ENCODE results near the gene ANAPC2.

The ANAPC2 gene

DNA sequence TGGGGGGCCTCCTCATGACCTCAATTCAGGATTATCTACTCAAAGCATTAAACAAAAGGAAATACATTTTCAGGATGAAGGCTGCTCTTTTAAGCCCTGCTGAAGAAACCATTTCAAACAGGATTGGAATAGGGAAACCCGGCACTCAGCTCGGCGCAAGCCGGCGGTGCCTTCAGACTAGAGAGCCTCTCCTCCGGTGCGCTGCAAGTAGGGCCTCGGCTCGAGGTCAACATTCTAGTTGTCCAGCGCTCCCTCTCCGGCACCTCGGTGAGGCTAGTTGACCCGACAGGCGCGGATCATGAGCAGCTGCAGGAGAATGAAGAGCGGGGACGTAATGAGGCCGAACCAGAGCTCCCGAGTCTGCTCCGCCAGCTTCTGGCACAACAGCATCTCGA lies 16.4 kb upstream of the ANAPC2 start:
- Histone ChIP-seq H3K4me1 (ENCODE audit: control insufficient read depth in 1 of 2, insufficient read depth in 1 of 2, low read depth in 1 of 2, low read length in 1 of 2) (peaks cover 43 to 47% of the 10 kb centered on the region in 2 experiments), H3K4me3 (ENCODE audit: low read depth in 1 of 2, low read length in 1 of 2) (peak overlapping the region; percentile 94 to 99), H3K27ac (peak overlapping the region; percentile 88), H3K36me3 (no peaks in the 10 kb centered on the region), H3K27me3 (peaks cover 3% of the 10 kb centered on the region), H3K9me3 (no peaks in the 10 kb centered on the region)
- TF ChIP-seq, protein P1, sequence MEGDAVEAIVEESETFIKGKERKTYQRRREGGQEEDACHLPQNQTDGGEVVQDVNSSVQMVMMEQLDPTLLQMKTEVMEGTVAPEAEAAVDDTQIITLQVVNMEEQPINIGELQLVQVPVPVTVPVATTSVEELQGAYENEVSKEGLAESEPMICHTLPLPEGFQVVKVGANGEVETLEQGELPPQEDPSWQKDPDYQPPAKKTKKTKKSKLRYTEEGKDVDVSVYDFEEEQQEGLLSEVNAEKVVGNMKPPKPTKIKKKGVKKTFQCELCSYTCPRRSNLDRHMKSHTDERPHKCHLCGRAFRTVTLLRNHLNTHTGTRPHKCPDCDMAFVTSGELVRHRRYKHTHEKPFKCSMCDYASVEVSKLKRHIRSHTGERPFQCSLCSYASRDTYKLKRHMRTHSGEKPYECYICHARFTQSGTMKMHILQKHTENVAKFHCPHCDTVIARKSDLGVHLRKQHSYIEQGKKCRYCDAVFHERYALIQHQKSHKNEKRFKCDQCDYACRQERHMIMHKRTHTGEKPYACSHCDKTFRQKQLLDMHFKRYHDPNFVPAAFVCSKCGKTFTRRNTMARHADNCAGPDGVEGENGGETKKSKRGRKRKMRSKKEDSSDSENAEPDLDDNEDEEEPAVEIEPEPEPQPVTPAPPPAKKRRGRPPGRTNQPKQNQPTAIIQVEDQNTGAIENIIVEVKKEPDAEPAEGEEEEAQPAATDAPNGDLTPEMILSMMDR (IDR thresholded peaks at IDR 0.05): no peak

DNA sequence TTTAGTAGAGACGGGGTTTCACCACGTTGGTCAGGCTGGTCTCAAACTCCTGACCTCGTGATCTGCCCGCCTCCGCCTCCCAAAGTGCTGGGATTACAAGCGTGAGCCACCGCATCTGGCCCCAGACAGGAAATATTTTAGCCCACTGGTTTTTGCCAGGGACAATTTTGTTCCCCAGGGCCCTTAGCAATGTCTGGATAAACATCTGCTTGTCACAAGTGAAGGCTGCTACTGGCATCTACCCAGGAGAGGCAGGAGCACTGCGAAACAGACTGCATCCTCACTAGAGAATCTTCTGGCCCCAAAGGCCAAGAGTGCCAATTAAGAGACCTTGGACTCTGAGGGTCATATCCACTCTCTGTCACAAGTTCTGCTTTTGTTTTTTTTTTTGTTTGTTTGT lies 14.6 kb upstream of the ANAPC2 start:
- TF ChIP-seq, protein P1 (IDR thresholded peaks at IDR 0.05): no peak
- Histone ChIP-seq H3K27ac (no peak overlapping the region), H3K9me3 (no peaks in the 10 kb centered on the region), H3K4me3 (ENCODE audit: low read depth in 1 of 2, low read length in 1 of 2) (no peak overlapping the region), H3K36me3 (no peaks in the 10 kb centered on the region), H3K4me1 (ENCODE audit: control insufficient read depth in 1 of 2, insufficient read depth in 1 of 2, low read depth in 1 of 2, low read length in 1 of 2) (peaks cover 51 to 52% of the 10 kb centered on the region in 2 experiments), H3K27me3 (peaks cover 15% of the 10 kb centered on the region)

DNA sequence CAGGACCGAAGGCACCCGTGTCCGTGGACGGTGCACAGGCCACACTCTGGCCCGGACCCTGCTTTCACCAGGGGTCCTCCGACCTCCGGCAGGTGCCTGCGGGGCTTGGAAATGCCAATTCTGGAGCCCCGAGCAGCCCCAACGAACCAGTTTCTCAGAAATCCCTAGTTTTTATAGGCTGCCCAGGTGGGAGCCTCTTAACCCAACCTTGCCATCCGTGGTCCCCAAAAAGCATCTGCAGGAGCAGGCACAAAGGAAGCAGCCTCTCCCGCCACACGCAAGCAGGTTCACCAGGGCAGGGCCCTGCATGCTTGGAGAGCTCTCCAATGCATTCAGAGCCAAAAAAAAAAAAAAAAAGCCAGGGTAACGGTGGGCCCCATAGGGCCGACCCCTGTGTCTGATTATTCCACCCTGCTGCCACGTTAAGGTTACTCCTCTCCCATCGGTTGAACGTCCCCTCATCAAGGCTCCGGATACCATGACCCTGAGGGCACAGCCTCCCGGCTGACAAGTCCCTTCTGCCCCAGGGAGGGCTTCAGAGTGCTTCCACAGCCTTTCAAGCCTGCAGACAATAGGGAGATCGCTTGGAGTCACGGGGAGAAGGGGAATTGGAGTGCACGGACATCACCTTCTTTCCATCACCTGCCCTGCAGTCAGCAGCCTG lies 13.0 kb upstream of the ANAPC2 start:
- Histone ChIP-seq H3K36me3 (no peaks in the 10 kb centered on the region), H3K4me3 (ENCODE audit: low read depth in 1 of 2, low read length in 1 of 2) (peak overlapping the region; percentile 77 to 93), H3K4me1 (ENCODE audit: control insufficient read depth in 1 of 2, insufficient read depth in 1 of 2, low read depth in 1 of 2, low read length in 1 of 2) (peaks cover 36 to 37% of the 10 kb centered on the region in 2 experiments), H3K9me3 (no peaks in the 10 kb centered on the region), H3K27me3 (peaks cover 15% of the 10 kb centered on the region), H3K27ac (peak overlapping the region; percentile 87)
- TF ChIP-seq, protein P1 (IDR thresholded peaks at IDR 0.05): no peak

DNA sequence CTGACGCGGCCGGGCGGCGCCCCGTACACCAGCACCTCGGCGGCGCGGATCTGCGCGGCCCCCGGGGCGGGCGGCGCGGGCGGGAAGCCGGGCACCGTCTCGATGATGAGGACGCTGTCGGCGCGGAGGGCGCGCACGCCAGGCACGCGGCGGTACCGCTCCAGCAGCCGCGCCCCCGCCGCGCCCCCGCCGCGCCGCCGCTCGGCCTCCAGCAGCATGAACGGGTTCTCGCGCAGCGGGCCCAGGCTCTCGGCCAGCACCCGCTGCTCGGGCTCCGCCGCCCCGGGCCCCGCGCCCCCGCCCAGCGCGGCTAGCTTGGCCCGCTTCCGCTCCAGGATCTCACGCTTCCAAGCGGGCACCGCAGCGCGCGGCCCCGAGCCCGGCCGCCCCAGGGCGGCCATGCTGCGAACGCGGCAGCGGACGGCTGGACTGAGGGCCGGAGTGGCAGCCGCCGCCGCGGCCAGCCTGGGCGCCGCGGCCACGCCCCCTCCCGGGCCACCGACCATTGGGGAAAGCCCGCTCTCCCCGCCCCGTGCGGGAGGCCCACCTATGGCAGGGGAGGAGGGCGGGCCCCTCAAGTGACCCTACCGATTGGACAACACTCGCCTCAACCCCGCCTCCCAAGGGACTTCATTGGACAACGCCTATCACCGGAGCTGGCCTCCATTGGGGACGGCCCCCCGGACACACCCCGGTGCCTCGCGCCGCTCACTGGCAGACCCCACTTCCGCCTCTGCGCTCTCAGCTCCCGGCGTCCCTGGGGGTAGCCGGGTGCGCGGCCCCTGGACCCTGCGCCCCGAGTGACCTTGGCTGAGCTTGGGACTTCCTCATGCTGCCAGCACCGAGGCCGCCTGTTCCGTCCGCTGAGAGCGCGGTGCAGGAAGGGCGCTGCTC lies 12.2 kb upstream of the ANAPC2 start, which contains the start of gene TPRN:
TPRN (minus strand) TSS at position 431 of the 894 bp plus-strand sequence; CDS start at position 401, 30 bp downstream.
- peaks cover 29% of the 10 kb centered on the region in 2 experiments for H3K4me1 ChIP-seq (ENCODE audit: control insufficient read depth in 1 of 2, insufficient read depth in 1 of 2, low read depth in 1 of 2, low read length in 1 of 2)
- H3K9me3 ChIP-seq: no peaks in the 10 kb centered on the region
- H3K4me3 ChIP-seq (ENCODE audit: low read depth in 1 of 2, low read length in 1 of 2): peak within 1 kb of the TSS; percentile 77 to 93
- H3K27me3 ChIP-seq: peaks cover 15% of the 10 kb centered on the region
- peak within 1 kb of the TSS; percentile 87 for H3K27ac ChIP-seq
- TF ChIP-seq, protein P1 (IDR thresholded peaks at IDR 0.05): peak; percentile 54
- H3K36me3 ChIP-seq: no peaks in the 10 kb centered on the region

DNA sequence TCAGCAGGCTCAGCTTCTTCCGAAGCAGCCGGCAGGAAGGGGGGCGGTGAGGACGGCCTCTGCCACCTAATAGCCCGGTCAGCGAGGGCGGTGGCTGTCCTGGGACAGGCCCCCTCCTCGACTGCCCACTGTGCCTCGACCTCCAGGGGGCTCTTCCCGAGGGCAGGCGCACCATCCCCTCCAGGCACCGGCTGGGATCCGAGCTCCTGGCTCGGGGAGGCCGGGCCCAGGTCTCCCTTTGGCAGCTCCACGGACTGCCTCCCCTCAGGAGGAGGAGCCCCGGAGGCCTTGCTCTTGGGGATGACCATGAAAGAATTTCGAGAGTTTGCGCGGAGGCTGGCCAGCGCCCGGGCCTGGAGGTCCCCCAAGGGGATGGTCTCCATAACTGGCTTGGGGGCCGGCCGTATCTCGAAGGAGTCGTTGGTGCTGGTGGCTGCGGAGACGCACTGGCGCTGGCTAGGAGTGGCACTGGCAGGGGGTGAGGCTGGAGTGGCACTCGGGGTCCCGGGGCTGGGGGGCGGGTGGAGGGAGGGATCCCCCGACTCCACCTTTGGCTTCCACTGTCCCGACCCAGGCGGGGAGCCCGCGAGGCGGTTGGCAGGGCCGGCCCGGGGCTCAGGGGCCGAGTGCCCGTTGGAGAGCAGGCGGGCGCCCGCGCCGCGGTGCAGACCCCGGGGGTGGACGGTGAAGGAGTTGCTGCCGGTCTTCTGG lies 11.2 kb upstream of the ANAPC2 start:
- no peak overlapping the region for H3K27ac ChIP-seq
- H3K4me1 ChIP-seq (ENCODE audit: control insufficient read depth in 1 of 2, insufficient read depth in 1 of 2, low read depth in 1 of 2, low read length in 1 of 2): peaks cover 22 to 23% of the 10 kb centered on the region in 2 experiments
- TF ChIP-seq, protein P1 (IDR thresholded peaks at IDR 0.05): no peak
- no peaks in the 10 kb centered on the region for H3K9me3 ChIP-seq
- no peaks in the 10 kb centered on the region for H3K36me3 ChIP-seq
- H3K27me3 ChIP-seq: peaks cover 15% of the 10 kb centered on the region
- H3K4me3 ChIP-seq (ENCODE audit: low read depth in 1 of 2, low read length in 1 of 2): peak overlapping the region in 1 of 2 experiments; percentile 41

Measured in neutrophil (primary cell).